GM18505 (cell line): ENCODE results near the gene TBRG1.

ENCODE experiments used
- ATAC-seq: cut with Tn5 transposase; IDR thresholded peaks from one replicate; pipeline ENCODE4 v1.9.1; 2021; ENCODE audit not compliant: unreplicated experiment
- POLR2A ChIP-seq: IDR thresholded peaks from 4 replicates; pipeline ENCODE4 v1.6.1; 2011; ENCODE audit warnings: borderline replicate concordance; ENCODE audit not compliant: insufficient read depth, insufficient read length; ENCODE audit errors: extremely low read depth

The TBRG1 gene

GRCh38 chr11:124663861-124664260, 41.2 kb downstream of the TBRG1 start:
- TF ChIP-seq POLR2A, result no peak
- no peak for ATAC-seq

- TF ChIP-seq POLR2A, result no peak
- ATAC-seq, result no peak
These were observed 44.9 kb downstream of the TBRG1 start for GRCh38 chr11:124667601-124668000.

DNA sequence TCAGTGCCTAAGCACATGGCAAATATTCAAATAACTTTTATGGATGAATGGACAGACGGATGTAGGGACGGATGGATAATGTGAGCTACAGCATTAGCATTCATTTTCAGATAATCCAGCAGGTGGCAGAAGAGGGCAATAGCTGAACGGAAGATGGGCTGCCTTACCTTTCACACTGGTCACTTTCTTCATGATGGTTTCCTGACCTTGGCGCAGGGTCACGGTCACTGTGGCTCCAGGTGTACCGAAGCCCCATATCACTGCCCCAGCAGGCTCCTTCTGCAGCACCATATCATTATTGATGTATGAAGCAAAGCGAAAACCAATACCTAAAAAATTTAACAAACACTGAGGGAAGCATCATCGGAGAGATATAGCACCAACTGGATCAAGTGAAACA, 46.5 kb downstream of the TBRG1 start:
- TF ChIP-seq POLR2A, result no peak
- ATAC-seq, result no peak

- peak; percentile 41 for ATAC-seq
These were observed 48.1 kb downstream of the TBRG1 start for GRCh38 chr11:124670732-124671131.

DNA sequence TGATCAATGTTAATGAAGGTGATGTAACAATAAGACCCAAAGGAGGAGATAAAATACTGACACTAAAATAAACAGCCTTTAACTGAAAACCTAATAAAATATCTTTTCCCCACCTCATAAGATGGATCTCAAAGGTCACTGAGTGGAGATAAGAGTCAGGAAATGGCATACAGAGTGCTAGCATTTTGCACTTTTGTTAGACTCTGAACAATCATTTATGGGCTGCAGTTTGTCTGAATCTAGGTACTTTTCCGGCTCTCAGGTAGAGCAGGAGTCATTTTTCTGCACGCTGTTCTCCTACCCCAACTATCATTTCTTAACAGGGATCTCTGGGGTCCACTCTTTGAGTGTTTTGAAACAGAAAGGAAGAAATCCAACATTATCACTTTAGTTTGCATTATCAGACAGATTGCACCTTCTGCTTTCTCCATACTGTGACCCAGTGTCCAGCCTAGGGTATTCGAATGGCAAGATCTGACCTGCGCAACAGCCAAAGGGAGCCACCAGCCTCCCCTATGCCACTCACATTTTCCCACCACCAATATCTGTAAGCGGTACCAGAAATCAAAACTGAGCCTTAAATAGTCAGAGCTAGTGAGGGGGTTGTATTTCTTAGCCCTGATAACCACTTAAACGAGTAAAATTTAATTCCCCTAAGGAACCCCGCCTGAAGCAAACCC, 50.0 kb downstream of the TBRG1 start:
- TF ChIP-seq POLR2A, result no peak

More at GRCh38 chr11:124670732-124671131, 48.1 kb downstream of the TBRG1 start:
- no peak for TF ChIP-seq POLR2A

DNA sequence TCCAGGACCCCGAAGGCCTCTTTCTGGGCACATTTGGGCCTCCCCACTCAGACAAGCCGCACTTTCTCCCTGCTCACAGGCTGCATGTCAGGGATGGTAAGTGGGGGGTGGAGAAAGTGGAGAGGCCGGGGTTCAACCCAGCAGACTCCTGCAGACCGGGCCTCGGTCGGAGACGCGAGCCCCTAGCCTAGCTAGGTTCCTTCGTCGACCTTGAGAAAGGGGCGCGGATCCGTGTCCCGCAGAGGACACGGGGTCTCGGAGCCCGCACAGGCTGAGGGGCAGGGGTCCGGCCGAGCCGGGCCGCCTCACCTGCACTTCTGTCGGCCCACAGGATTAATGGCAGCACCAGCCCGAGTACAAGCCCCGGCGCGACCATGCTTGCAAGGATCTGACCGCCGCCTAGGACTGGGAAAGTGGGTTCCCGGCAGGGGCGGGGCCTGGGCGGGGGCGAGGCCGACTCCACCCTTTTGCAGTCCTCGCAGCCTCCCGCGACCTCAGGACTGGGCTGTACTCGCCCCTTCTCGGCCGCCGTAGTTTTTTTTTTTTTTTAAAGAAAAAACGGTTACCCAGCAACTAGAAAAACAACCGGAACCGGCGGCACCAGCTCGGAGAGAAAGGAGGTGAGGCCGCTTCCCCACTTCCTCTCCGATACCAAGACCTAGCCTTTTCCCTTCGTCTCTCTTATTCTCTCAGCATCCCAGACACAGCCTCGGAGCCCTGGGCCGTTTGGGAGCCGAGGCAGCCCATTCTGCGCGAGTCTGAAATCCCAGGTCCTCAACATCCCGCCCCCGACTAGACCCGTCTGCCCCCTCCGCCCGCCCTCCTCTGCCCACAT, 50.9 kb downstream of the TBRG1 start, which contains the start of the genes SIAE and SPA17:
SIAE (minus strand) TSS at position 407 of the 835 bp plus-strand sequence; CDS start at position 376, 31 bp downstream.
SPA17 (plus strand) TSS at position 572 of the 835 bp plus-strand sequence. CDS start 1,361 bp downstream, outside the sequence.
- peak; percentile 66 for TF ChIP-seq POLR2A

More for the DNA sequence above, 50.0 kb downstream of the TBRG1 start:
- no peak for ATAC-seq

GRCh38 chr11:124674168-124674517, 51.5 kb downstream of the TBRG1 start:
- no peak for TF ChIP-seq POLR2A
- no peak for ATAC-seq

More for the DNA sequence above, 50.9 kb downstream of the TBRG1 start, which contains the start of the genes SIAE and SPA17:
- peak; percentile 83 for ATAC-seq

DNA sequence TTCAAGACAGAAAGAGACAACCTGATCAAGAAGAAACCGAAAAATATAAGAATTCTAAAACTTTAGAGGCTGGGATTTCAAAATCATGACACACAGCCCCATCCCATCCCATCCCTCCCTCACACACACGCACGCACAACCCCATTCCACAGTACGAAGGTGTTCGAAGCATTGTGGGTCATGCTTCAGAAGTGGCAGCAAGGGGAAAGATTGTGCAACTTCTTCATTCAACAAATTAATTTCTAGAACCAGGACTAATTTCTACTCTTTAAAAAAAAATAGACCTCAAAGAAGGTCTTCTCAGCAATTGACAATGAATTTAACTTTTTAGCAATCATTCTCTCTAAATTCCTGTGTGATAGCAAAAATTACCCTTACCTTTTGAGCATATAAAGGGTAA, 51.9 kb downstream of the TBRG1 start:
- no peak for ATAC-seq
- no peak for TF ChIP-seq POLR2A

- TF ChIP-seq POLR2A, result no peak
- ATAC-seq, result no peak
These were observed 53.7 kb downstream of the TBRG1 start for GRCh38 chr11:124676386-124676785.

DNA sequence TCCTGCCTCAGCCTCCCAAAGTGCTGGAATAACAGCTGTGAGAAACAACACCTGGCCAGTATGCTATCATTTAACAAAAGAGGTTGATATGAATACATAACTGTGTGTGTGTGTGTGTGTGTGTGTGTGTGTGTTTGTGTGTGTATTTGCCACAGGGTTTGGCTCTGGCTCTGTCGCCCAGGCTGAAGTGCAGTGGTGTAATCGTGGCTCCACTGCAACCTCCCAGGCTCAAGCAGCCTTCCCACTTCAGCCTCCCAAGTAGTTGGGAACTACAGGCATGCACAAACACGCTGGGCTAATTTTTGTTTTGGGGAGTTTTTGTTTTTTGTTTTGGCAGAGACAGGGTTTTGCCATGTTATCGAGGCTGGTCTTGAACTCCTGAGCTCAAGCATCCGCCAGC, 55.8 kb downstream of the TBRG1 start:
- ATAC-seq, result no peak
- TF ChIP-seq POLR2A, result no peak

- no peak for TF ChIP-seq POLR2A
- ATAC-seq, result no peak
These were observed 58.8 kb downstream of the TBRG1 start for GRCh38 chr11:124681421-124681820.

- ATAC-seq, result no peak
- TF ChIP-seq POLR2A, result no peak
These were observed 59.8 kb downstream of the TBRG1 start for GRCh38 chr11:124682443-124682842.
